Activated CD4-positive, alpha-beta memory T cell treated with anti-CD3 and anti-CD28 coated beads for 36 hours (primary cell): Measurements from ENCODE around the gene RSRC1. TPM values are rescaled to one million over a fixed set of nuclear protein-coding genes. Genes with fewer than 3 reads are reported as not detected.

Experiments
- CTCF ChIA-PET: fragments of 350-600 bp; sonication (Branson Sonifier 250); formaldehyde crosslinking; loops from one replicate; lab custom pipeline; 2021; ENCODE audit warnings: antibody characterized with exemption, inconsistent platforms; lab: Charles Lee
- POLR2A ChIA-PET: fragments of 350-600 bp; sonication (Branson Sonifier 250); formaldehyde crosslinking; loops from one replicate; lab custom pipeline; 2021; ENCODE audit warnings: antibody characterized with exemption; lab: Charles Lee
- DNase-seq: peaks from one replicate; pipeline ENCODE4 v3.0.0-alpha.2; 2020
- H3K27ac Mint-ChIP-seq: one replicate; pipeline ENCODE4 v1.8.0; 2021; ENCODE audit warnings: mixed read lengths
- H3K27me3 Mint-ChIP-seq: one replicate; pipeline ENCODE4 v1.8.0; 2021; ENCODE audit warnings: mixed read lengths
- H3K36me3 Mint-ChIP-seq: one replicate; pipeline ENCODE4 v1.8.0; 2021; ENCODE audit warnings: mixed read lengths
- H3K4me1 Mint-ChIP-seq: one replicate; pipeline ENCODE4 v1.8.0; 2021; ENCODE audit warnings: low read depth, mixed read lengths
- H3K4me3 Mint-ChIP-seq: one replicate; pipeline ENCODE4 v1.8.0; 2021; ENCODE audit warnings: mild to moderate bottlenecking, mixed read lengths
- H3K9me3 Mint-ChIP-seq: one replicate; pipeline ENCODE4 v1.8.0; 2021; ENCODE audit warnings: mixed read lengths
- intact Hi-C: fragments of 100-400 bp; cut with micrococcal nuclease; formaldehyde crosslinking; loops from one replicate; pipeline ENCODE4 v1.15.1; 2023
- total RNA-seq, 2 experiments: library from RNA; stranded (reverse); gene quantifications; one replicate each; pipeline ENCODE4 v1.2.3, GENCODE V29; 2021

Gene RSRC1
- total RNA-seq, 2 experiments from 2014 or later: 39.4 to 43.8 TPM

DNA sequence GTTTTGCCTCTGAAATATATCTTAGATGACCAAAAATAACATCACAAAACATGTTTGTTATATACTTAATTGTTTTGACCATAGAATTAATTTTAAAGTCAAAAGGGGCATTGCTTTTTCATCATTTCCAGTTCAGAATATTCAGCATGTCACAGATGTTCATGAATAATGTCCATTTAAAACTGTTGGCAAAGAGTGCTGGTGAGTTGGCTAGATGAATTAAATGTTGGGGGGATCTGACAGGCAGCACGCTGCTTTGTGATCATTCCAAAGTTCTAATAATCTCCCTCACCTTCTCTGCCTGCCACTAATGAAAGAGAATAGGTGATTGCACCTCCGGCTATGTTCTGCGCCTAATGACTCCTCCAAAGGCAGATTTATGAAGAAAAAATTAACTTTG, 321.9 kb downstream of the RSRC1 start:
- no peak overlapping the region for H3K4me3 Mint-ChIP-seq
- H3K27ac Mint-ChIP-seq: no peak overlapping the region
- H3K27me3 Mint-ChIP-seq: no peaks in the 10 kb centered on the region
- DNase-seq: no peak
- H3K4me1 Mint-ChIP-seq: no peaks in the 10 kb centered on the region
- no peaks in the 10 kb centered on the region for H3K9me3 Mint-ChIP-seq
- intact Hi-C loops: loop anchor here (5.0 to 10.0 kb wide), 2 partner anchors 340 to 897 kb away; no protein-coding TSS in a partner anchor
- no peaks in the 10 kb centered on the region for H3K36me3 Mint-ChIP-seq
- ChIA-PET CTCF (no interaction called here), POLR2A (no interaction called here)

- Mint-ChIP-seq H3K4me1 (no peaks in the 10 kb centered on the region), H3K9me3 (no peaks in the 10 kb centered on the region), H3K36me3 (peaks cover 4% of the 10 kb centered on the region), H3K27ac (no peak overlapping the region), H3K27me3 (no peaks in the 10 kb centered on the region), H3K4me3 (no peak overlapping the region)
- intact Hi-C loops: loop anchor here (1.0 to 10.0 kb wide), 5 partner anchors 325 to 900 kb away; no protein-coding TSS in a partner anchor
- DNase-seq: peak; percentile 16
- ChIA-PET POLR2A (no interaction called here), CTCF (interaction anchor here (0.7 to 2.7 kb wide), 13 partner anchors 9 to 903 kb away, joined by 3 to 21 read pairs (median 4); no protein-coding TSS in a partner anchor)
These were observed 324.6 kb downstream of the RSRC1 start for GRCh38 chr3:158434412-158435038.

GRCh38 chr3:158443632-158444031, 333.7 kb downstream of the RSRC1 start:
- H3K9me3 Mint-ChIP-seq: peaks cover 7% of the 10 kb centered on the region
- no peaks in the 10 kb centered on the region for H3K27me3 Mint-ChIP-seq
- H3K27ac Mint-ChIP-seq: no peak overlapping the region
- DNase-seq: peak; percentile 9
- ChIA-PET POLR2A (no interaction called here), CTCF (interaction anchor here (2.6 kb wide), 1 partner anchor 10 kb away, joined by 11 read pairs; no protein-coding TSS in a partner anchor)
- no peak overlapping the region for H3K4me3 Mint-ChIP-seq
- peaks cover 11% of the 10 kb centered on the region for H3K4me1 Mint-ChIP-seq
- intact Hi-C loops: loop anchor here (1.0 kb wide), 1 partner anchor 22 kb away; no protein-coding TSS in a partner anchor
- H3K36me3 Mint-ChIP-seq: peaks cover 7% of the 10 kb centered on the region

GRCh38 chr3:158447408-158447807, 337.5 kb downstream of the RSRC1 start:
- ChIA-PET POLR2A (no interaction called here), CTCF (interaction anchor here (2.4 kb wide), 1 partner anchor 13 kb away, joined by 7 read pairs; no protein-coding TSS in a partner anchor)
- intact Hi-C loops: no loop called here
- H3K27me3 Mint-ChIP-seq: no peaks in the 10 kb centered on the region
- H3K36me3 Mint-ChIP-seq: peaks cover 6% of the 10 kb centered on the region
- H3K4me1 Mint-ChIP-seq: peaks cover 11% of the 10 kb centered on the region
- H3K4me3 Mint-ChIP-seq: no peak overlapping the region
- peaks cover 7% of the 10 kb centered on the region for H3K9me3 Mint-ChIP-seq
- no peak for DNase-seq
- no peak overlapping the region for H3K27ac Mint-ChIP-seq

DNA sequence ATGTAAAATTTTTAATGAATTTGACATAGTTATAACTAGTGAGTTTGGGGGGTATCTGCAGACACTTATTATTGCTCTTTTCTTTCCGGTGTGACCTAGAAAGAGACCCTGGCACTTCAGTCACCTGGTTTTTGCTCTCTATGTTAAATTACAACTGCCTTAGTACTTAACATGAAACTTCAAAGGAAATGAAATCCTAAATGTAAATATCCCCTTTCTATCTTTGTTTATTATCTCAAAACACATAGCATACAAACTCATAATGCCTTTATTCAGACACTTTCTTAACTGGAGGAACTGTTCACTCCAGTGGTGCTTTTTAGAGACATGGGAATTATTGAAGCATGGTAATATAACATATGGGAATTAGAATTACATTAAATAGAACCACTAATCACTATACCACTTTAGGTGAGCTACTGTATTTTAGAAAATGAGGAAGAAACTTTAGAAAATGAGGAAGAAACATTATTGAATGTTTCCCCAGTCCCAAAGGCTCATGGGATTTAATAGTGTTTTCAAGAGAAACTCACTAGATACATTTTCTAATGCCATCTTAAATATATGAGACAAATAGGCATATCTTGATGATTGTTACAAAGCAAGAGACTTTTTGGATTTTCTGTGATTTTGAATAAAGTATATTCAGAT, 341.6 kb downstream of the RSRC1 start:
- H3K4me1 Mint-ChIP-seq: no peaks in the 10 kb centered on the region
- no peak overlapping the region for H3K4me3 Mint-ChIP-seq
- no peaks in the 10 kb centered on the region for H3K27me3 Mint-ChIP-seq
- intact Hi-C loops: no loop called here
- ChIA-PET CTCF (no interaction called here), POLR2A (no interaction called here)
- no peaks in the 10 kb centered on the region for H3K36me3 Mint-ChIP-seq
- H3K9me3 Mint-ChIP-seq: no peaks in the 10 kb centered on the region
- no peak overlapping the region for H3K27ac Mint-ChIP-seq
- DNase-seq: no peak

- DNase-seq: no peak
- Mint-ChIP-seq H3K27ac (no peak overlapping the region), H3K4me1 (no peaks in the 10 kb centered on the region), H3K9me3 (no peaks in the 10 kb centered on the region), H3K4me3 (no peak overlapping the region), H3K27me3 (no peaks in the 10 kb centered on the region), H3K36me3 (no peaks in the 10 kb centered on the region)
- ChIA-PET POLR2A (no interaction called here), CTCF (no interaction called here)
- intact Hi-C loops: no loop called here
These were observed 342.4 kb downstream of the RSRC1 start for GRCh38 chr3:158452334-158452733.

DNA sequence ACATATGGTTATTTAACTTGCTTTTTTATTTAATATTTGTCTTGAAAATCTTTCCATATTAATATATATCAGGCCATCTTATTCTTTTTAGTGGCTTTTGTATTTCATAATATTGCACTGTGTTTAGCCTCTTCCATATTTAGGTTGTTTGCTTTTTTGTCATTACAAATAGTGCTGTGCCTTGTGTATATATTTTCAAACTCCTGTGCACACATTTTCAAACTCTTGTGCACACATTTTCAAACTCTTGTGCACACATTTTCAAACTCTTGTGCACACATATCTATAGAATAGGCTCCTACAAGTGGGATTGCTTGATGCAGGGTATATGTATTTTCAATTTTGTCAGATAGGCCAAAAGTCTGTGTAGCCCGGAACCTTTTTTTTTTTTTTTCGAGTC, 343.1 kb downstream of the RSRC1 start:
- no peak overlapping the region for H3K27ac Mint-ChIP-seq

GRCh38 chr3:158453865-158454264, 344.0 kb downstream of the RSRC1 start:
- no peak overlapping the region for H3K27ac Mint-ChIP-seq
- H3K4me3 Mint-ChIP-seq: no peak overlapping the region
- POLR2A ChIA-PET: no interaction called here
- H3K9me3 Mint-ChIP-seq: no peaks in the 10 kb centered on the region
- no peaks in the 10 kb centered on the region for H3K27me3 Mint-ChIP-seq
- CTCF ChIA-PET: no interaction called here
- no peaks in the 10 kb centered on the region for H3K36me3 Mint-ChIP-seq
- DNase-seq: no peak
- no peaks in the 10 kb centered on the region for H3K4me1 Mint-ChIP-seq
- intact Hi-C loops: no loop called here

More for the DNA sequence above, 343.1 kb downstream of the RSRC1 start:
- ChIA-PET POLR2A (no interaction called here), CTCF (no interaction called here)
- no peak for DNase-seq
- Mint-ChIP-seq H3K27me3 (no peaks in the 10 kb centered on the region), H3K4me1 (no peaks in the 10 kb centered on the region), H3K4me3 (no peak overlapping the region), H3K9me3 (no peaks in the 10 kb centered on the region), H3K36me3 (no peaks in the 10 kb centered on the region)
- intact Hi-C loops: no loop called here

DNA sequence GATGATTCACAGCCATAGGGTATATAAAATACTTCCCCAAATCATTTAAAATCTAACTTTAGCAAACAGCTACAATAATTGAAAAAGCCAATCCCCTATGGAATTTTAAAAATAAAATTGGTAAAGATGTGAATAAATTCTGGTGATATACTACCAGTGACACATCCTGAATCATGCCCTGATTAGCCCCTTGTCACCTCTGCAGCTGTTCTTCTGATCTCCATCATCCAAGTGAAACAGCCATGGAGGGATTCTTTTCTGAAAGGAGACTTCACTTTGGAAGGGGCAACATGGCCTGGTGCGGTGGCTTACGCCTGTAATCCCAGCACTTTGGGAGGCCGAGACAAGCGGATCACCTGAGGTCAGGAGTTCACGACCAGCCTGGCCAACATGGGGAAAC, 345.5 kb downstream of the RSRC1 start:
- ChIA-PET CTCF (no interaction called here), POLR2A (no interaction called here)
- no peaks in the 10 kb centered on the region for H3K36me3 Mint-ChIP-seq

DNA sequence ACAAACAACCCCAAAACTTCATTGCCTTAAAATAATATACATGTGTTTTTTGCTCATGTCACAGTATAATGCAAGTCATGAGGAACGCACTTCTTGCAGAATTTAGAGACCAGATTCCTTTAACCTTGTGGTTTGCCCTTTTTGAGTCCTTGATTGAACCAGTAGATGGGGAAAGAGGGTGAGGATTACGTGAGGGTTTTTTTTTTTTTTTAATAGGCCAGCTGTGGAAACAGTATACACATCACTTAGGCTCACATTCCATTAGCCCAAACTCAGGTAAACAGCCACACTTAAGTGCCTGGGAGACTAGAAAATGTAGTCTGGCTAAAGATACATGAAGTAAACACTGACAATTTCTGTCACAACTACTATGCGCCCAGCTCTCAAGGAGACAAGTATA, 346.2 kb downstream of the RSRC1 start:
- Mint-ChIP-seq H3K36me3 (peaks cover 1% of the 10 kb centered on the region), H3K27me3 (no peaks in the 10 kb centered on the region), H3K4me1 (no peaks in the 10 kb centered on the region), H3K4me3 (no peak overlapping the region), H3K9me3 (no peaks in the 10 kb centered on the region), H3K27ac (no peak overlapping the region)
- POLR2A ChIA-PET: no interaction called here
- DNase-seq: no peak
- CTCF ChIA-PET: no interaction called here
- intact Hi-C loops: no loop called here

More for the DNA sequence above, 345.5 kb downstream of the RSRC1 start:
- no peaks in the 10 kb centered on the region for H3K9me3 Mint-ChIP-seq
- no peaks in the 10 kb centered on the region for H3K27me3 Mint-ChIP-seq
- no peak overlapping the region for H3K27ac Mint-ChIP-seq
- intact Hi-C loops: no loop called here
- no peak overlapping the region for H3K4me3 Mint-ChIP-seq
- H3K4me1 Mint-ChIP-seq: no peaks in the 10 kb centered on the region
- DNase-seq: no peak

- Mint-ChIP-seq H3K9me3 (no peaks in the 10 kb centered on the region), H3K4me1 (no peaks in the 10 kb centered on the region), H3K36me3 (peaks cover 1% of the 10 kb centered on the region), H3K27ac (no peak overlapping the region), H3K27me3 (no peaks in the 10 kb centered on the region), H3K4me3 (no peak overlapping the region)
- intact Hi-C loops: no loop called here
- ChIA-PET POLR2A (no interaction called here), CTCF (no interaction called here)
- DNase-seq: no peak
These were observed 348.6 kb downstream of the RSRC1 start for GRCh38 chr3:158458464-158458863.

DNA sequence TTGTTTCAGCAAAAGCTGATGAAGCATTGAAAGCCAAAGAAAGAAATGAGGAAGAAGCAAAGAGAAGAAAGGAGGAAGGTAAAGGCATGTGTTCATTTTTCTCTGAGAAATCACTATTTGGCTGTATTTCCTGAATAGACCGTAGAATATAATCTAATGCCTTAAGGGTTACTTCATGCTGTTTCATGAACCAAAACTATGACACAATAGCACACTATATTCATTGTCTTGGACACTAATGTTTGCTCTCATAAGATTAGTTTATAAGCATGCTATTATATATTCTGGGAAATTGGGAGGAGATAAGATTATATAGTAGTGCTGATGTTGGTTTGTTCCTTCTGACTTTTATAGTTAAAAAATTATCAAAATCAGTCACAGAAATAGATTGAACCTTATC, 351.0 kb downstream of the RSRC1 start:
- intact Hi-C loops: no loop called here
- no peaks in the 10 kb centered on the region for H3K27me3 Mint-ChIP-seq
- DNase-seq: no peak
- no peaks in the 10 kb centered on the region for H3K4me1 Mint-ChIP-seq
- CTCF ChIA-PET: no interaction called here
- no peaks in the 10 kb centered on the region for H3K9me3 Mint-ChIP-seq
- H3K36me3 Mint-ChIP-seq: peaks cover 1% of the 10 kb centered on the region
- H3K27ac Mint-ChIP-seq: no peak overlapping the region
- POLR2A ChIA-PET: no interaction called here
- no peak overlapping the region for H3K4me3 Mint-ChIP-seq
